CD1c-positive myeloid dendritic cell (primary cell): ENCODE results near the gene ZNF507.
"Not testable (repeated sequence)": the region's sequence is repeated elsewhere in the genome, so short reads cannot be mapped to it uniquely, and the experiment has no call there.

ENCODE experiments used
- DNase-seq: peaks from one replicate; pipeline ENCODE4 v3.0.0-alpha.2; 2016; ENCODE audit errors: extremely low spot score

Gene ZNF507

GRCh38 chr19:32407004-32407992 is 61.9 kb downstream of the ZNF507 start:
- DNase-seq = no peak

GRCh38 chr19:32415246-32415645 is 69.8 kb downstream of the ZNF507 start:
- DNase-seq = no peak

- no peak for DNase-seq
Observed at GRCh38 chr19:32415669-32416068, 70.3 kb downstream of the ZNF507 start.

- DNase-seq = no peak
Observed at GRCh38 chr19:32416749-32417456, 71.5 kb downstream of the ZNF507 start.

GRCh38 chr19:32418155-32418554 is 72.7 kb downstream of the ZNF507 start:
- no peak for DNase-seq

GRCh38 chr19:32421589-32422361 is 76.4 kb downstream of the ZNF507 start:
- DNase-seq = peak; percentile 80

GRCh38 chr19:32422435-32422834 is 77.0 kb downstream of the ZNF507 start:
- no peak for DNase-seq

- not testable (repeated sequence) for DNase-seq
Observed at GRCh38 chr19:32423944-32424343, 78.5 kb downstream of the ZNF507 start.

- no peak for DNase-seq
Observed at GRCh38 chr19:32427536-32427935, 82.1 kb downstream of the ZNF507 start.

- no peak for DNase-seq
Observed at GRCh38 chr19:32436692-32437091, 91.3 kb downstream of the ZNF507 start.

- no peak for DNase-seq
Observed at GRCh38 chr19:32437096-32437495, 91.7 kb downstream of the ZNF507 start.
